ENCODE measurements around the gene SPATS2L. TPM values are rescaled to one million over a fixed set of nuclear protein-coding genes. Genes with fewer than 3 reads are reported as not detected.

Gene SPATS2L
- total RNA-seq, 1 donor from 2014 or later: 44.2 TPM

- intact Hi-C loops (cut with micrococcal nuclease): loop anchor here (1.0 to 5.0 kb wide), 5 partner anchors 137 to 521 kb away; partner anchors contain the start of genes BZW1, CLK1, FTCDNL1 and KCTD18
Observed at GRCh38 chr2:200373231-200373630, 66.7 kb downstream of the SPATS2L start.

GRCh38 chr2:200373973-200374416, 67.5 kb downstream of the SPATS2L start:
- intact Hi-C loops (cut with micrococcal nuclease): loop anchor here (1.0 to 5.0 kb wide), 16 partner anchors 9 to 1077 kb away; partner anchors contain the start of genes BZW1, C2orf69, CLK1 and FTCDNL1

- intact Hi-C loops (cut with micrococcal nuclease): no loop called here
Observed at GRCh38 chr2:200376513-200377354, 70.2 kb downstream of the SPATS2L start.

- intact Hi-C loops (cut with micrococcal nuclease): no loop called here
Observed at GRCh38 chr2:200377355-200378336, 71.2 kb downstream of the SPATS2L start.

GRCh38 chr2:200378652-200379290, 72.3 kb downstream of the SPATS2L start:
- intact Hi-C loops (cut with micrococcal nuclease): no loop called here

- intact Hi-C loops (cut with micrococcal nuclease): no loop called here
Observed at GRCh38 chr2:200379481-200380090, 73.1 kb downstream of the SPATS2L start.

GRCh38 chr2:200380091-200380561, 73.6 kb downstream of the SPATS2L start:
- intact Hi-C loops (cut with micrococcal nuclease): no loop called here

- intact Hi-C loops (cut with micrococcal nuclease): no loop called here
Observed at GRCh38 chr2:200380833-200381542, 74.5 kb downstream of the SPATS2L start.

- intact Hi-C loops (cut with micrococcal nuclease): loop anchor here (1.0 to 2.0 kb wide), 3 partner anchors 9 to 76 kb away; no protein-coding TSS in a partner anchor
Observed at GRCh38 chr2:200382874-200383273, 76.4 kb downstream of the SPATS2L start.

GRCh38 chr2:200383380-200384110, 77.1 kb downstream of the SPATS2L start:
- intact Hi-C loops (cut with micrococcal nuclease): loop anchor here (1.0 to 2.0 kb wide), 3 partner anchors 9 to 76 kb away; no protein-coding TSS in a partner anchor

GRCh38 chr2:200385063-200385635, 78.7 kb downstream of the SPATS2L start:
- intact Hi-C loops (cut with micrococcal nuclease): no loop called here

GRCh38 chr2:200393191-200393590, 86.7 kb downstream of the SPATS2L start:
- intact Hi-C loops (cut with micrococcal nuclease): no loop called here

GRCh38 chr2:200394045-200394444, 87.6 kb downstream of the SPATS2L start:
- intact Hi-C loops (cut with micrococcal nuclease): no loop called here

- intact Hi-C loops (cut with micrococcal nuclease): no loop called here
Observed at GRCh38 chr2:200396781-200397242, 90.3 kb downstream of the SPATS2L start.

- intact Hi-C loops (cut with micrococcal nuclease): no loop called here
Observed at GRCh38 chr2:200397785-200398184, 91.3 kb downstream of the SPATS2L start.

GRCh38 chr2:200399046-200399445, 92.6 kb downstream of the SPATS2L start:
- intact Hi-C loops (cut with micrococcal nuclease): no loop called here

- intact Hi-C loops (cut with micrococcal nuclease): no loop called here
Observed at GRCh38 chr2:200399636-200400035, 93.1 kb downstream of the SPATS2L start.

- intact Hi-C loops (cut with micrococcal nuclease): no loop called here
Observed at GRCh38 chr2:200403814-200404213, 97.3 kb downstream of the SPATS2L start.

- intact Hi-C loops (cut with micrococcal nuclease): no loop called here
Observed at GRCh38 chr2:200404615-200405014, 98.1 kb downstream of the SPATS2L start.

Measured in T-helper 1 cell treated with Interleukin-12 subunit alpha and Interleukin-12 subunit beta and Interleukin-4 antibody, amounts not matched to agents 30 ng/mL and 1 ng/mL, for 36 hours (primary cell).